DMS79 (cell line): ENCODE results near the gene PRKCE.
"Not testable (repeated sequence)": the region's sequence is repeated elsewhere in the genome, so short reads cannot be mapped to it uniquely, and the experiment has no call there.

ENCODE experiments used
- DNase-seq: peaks from one replicate; lab custom pipeline; 2025; lab: John Stamatoyannopoulos, UW

The PRKCE gene

DNA sequence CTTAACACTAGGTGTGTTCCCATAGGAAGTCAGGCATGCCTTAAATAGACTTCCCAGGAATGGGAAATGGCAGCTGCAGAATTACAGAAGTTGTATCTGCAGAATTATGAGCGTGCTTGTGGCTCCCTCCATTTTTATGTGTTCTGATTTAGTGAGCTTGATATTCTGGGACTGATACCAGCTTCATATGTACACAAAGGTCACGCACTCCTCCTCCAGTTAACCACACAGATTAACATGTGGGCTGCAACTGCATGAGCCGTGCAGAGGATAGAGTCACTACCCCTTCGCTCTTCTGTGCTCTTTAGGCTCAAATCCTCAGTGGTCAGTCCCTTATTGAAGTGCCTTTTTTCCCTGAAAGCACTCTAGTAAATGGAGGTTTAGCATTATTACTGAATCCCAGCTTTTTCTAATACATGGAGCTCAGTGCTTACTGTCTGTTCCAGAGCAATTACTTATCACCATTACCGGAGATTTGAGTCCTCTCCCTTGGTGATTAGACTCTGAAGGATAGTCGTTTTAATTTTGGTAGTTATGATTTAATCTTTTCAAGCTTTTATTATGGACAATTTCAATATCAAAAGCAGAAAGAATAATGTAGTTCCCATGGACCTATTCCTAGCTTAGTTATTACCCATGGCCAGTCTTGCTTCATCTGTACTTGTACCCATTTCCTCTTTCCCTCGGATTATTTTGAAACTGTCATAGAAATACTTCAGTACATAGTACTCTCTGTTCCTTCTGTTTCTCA lies 238.3 kb downstream of the PRKCE start:
- no peak for DNase-seq

DNA sequence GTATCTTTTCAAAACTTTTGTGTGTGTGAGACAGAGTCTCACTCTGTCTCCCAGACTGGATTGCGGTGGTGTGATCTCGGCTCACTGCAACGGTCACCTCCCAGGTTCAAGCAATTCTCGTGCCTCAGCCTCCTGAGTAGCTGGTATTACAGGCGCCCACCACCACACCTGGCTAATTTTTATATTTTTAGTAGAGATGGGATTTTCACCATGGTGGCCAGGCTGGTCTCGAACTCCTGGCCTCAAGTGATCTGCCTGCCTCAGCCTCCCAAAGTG lies 238.8 kb downstream of the PRKCE start:
- DNase-seq, result not testable (repeated sequence)

- no peak for DNase-seq
Observed at GRCh38 chr2:45890819-45891218, 239.3 kb downstream of the PRKCE start.

GRCh38 chr2:45891719-45892424 lies 240.4 kb downstream of the PRKCE start:
- peak; percentile 86 for DNase-seq

GRCh38 chr2:45892425-45892745 lies 240.9 kb downstream of the PRKCE start:
- DNase-seq, result peak; percentile 97

- DNase-seq, result peak; percentile 97
Observed at GRCh38 chr2:45892757-45893156, 241.3 kb downstream of the PRKCE start.

DNA sequence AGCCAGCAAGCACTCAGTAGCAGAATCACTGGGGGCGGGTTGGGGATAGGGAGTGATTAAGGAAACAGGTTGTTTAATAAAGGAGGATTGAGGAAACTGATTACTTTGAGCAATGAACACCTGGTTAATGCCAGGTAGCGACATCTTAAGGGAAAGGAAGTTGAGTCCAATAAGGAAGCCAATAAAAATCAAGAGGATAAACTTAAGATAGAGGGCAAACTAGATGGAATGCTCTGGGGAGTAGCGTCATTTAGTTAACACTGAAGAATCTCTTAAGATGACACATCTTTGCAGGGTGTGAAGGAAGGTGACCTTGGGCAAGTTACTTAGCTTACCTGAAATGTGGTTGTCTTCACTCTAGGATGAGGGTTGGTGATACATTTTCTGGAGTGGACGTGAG lies 242.7 kb downstream of the PRKCE start:
- no peak for DNase-seq

DNA sequence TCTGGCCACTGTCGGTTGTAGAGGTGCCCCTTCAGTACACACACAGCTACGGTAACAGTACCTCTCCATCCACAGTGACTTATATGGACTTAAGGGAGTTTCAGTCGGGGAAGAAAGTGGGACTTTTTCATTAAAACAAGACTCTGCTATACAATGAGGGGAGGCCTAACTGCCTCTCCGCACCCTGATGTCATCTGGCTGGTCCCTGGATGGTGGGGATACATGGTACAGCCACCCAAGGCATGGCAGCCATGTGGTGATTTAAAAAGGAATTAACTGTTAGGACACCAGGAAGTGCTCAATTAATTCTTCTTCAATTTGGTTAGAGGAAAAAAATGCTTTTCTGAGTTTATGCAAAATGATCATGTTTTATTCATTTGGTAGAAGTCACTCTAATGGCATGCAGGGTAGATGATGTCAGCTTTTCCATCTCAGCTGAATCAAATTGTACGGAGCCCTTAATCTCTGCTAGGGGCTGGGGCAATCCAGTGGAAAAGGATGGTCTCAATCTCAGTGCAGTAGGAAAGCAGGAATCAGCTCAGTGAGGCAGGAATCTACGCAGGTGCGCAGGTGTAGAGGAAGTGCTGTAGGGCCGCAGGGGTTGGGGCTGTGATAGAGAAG lies 243.9 kb downstream of the PRKCE start:
- DNase-seq, result no peak

- no peak for DNase-seq
Observed at GRCh38 chr2:45896311-45896710, 244.8 kb downstream of the PRKCE start.

GRCh38 chr2:45897842-45898241 lies 246.4 kb downstream of the PRKCE start:
- no peak for DNase-seq

GRCh38 chr2:45898819-45899218 lies 247.3 kb downstream of the PRKCE start:
- no peak for DNase-seq

GRCh38 chr2:45899926-45900325 lies 248.5 kb downstream of the PRKCE start:
- no peak for DNase-seq

GRCh38 chr2:45901468-45902032 lies 250.1 kb downstream of the PRKCE start:
- no peak for DNase-seq

DNA sequence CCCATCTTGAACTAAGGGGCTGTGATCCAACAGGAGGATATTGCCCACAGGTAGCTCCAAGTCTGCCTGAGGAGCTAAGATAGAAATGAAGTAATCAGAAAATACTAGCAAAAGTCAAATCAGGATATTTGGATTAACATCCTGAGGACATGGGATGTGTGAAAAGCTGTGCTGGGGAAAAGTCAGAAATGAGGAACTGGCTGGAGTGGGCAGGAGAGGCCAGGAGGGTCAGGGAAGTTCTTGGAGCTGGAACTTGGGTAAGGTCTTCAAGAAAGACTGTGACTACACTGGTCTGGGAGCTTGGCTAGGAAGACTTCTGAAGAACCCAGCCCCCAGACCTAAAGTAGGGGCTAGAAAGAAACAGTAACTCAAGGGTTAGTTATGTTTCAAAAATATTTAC lies 250.9 kb downstream of the PRKCE start:
- no peak for DNase-seq

- DNase-seq, result no peak
Observed at GRCh38 chr2:45902781-45903375, 251.4 kb downstream of the PRKCE start.

DNA sequence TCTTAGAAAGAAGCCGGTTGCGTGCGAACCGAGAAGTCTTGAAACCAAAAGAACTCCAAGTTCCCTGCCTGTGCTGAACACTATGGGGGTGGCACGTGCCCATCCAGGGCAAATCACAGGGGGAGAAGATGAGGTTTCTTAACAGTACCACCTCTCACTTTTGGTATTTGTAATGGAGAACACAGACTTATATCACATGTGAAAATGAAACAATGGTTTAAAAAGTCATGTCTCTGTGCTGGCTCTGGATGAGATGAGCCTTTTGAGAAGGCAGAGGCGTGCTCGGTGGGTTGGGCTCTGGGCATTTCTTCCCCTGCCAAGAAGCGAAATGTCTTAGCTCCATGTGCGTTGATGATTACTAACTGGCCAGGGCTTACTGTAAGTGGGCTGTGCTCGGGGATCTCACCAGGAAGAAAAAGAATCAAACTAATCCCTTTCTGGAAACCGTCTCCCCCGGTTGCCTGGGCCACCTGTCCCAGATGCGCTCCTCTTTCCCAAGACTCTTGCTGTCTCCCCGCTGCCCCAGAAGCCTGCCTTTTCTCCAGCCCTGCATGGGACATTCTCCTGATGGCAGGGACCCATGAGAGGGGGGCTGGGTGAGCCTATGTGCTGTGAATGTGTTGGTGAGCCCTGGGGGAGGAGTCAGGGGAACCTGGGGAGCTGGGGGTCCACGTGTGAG lies 252.9 kb downstream of the PRKCE start:
- DNase-seq, result no peak

DNA sequence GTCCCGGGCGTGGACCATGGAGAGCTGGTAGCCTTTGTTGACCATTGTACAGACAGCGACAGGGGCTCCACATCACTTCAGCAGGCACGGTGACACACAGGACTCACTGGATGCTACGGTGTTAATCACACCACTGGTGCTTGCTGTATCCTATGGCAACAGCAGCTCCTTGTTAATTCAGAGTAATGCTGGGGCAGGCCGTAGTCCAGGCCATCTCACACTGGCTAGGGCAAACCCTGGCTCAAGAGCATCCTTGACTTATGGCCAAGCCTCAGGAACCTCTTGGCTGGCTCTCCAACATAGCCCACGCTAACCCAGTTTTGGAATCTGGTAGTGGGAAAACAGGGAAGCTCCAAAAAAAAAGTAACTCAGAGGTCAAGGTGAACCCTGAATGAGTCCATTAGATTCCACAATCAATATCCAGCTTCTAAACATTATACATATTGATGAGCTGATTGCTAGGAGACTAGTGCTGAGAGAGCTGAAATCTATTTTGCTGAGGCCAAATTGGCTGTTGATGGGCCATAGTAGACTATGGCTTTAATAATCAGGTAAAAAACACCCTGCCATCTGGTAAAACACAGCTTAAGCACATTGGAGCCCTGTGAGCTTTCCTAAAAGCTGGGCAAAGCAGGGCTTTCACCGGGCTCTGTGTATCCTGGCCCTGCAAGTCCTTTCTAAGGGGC lies 253.6 kb downstream of the PRKCE start:
- DNase-seq, result peak; percentile 19

GRCh38 chr2:45905632-45905958 lies 254.1 kb downstream of the PRKCE start:
- no peak for DNase-seq

DNA sequence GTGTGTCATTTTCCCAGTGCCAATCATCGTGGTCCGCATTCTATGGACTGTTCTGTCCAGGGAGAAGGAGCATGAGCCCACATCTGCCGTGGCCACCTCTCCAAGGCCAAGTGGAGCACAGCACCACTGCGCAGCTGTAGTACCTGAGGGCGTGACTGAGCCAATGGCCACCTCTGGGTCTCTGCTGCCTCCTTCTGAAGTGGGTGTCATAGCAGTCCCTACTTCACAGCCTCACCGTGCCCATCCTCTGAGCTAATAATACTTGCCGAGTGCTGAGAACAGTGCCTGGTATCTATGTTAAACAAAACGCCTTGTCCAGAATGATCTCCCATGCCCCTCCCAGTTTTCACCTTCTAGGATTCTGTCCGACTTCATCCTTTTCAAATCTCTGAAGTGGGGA lies 256.1 kb downstream of the PRKCE start:
- DNase-seq, result no peak

- no peak for DNase-seq
Observed at GRCh38 chr2:45908316-45909170, 257.1 kb downstream of the PRKCE start.

- DNase-seq, result no peak
Observed at GRCh38 chr2:45909171-45909565, 257.7 kb downstream of the PRKCE start.
